ENCODE data around the gene DRC1.
"Not testable (repeated sequence)": the region's sequence is repeated elsewhere in the genome, so short reads cannot be mapped to it uniquely, and the experiment has no call there.

Gene DRC1

GRCh38 chr2:26359886-26360473 is 41.7 kb upstream of the DRC1 start:
- no peaks in the 10 kb centered on the region for H3K9me3 ChIP-seq
- no peaks in the 10 kb centered on the region for H3K27me3 ChIP-seq
- H3K36me3 ChIP-seq = no peaks in the 10 kb centered on the region
- TF ChIP-seq CTCF (IDR thresholded peaks at IDR 0.05) = no peak
- H3K4me3 ChIP-seq (ENCODE audit: low read depth in 1 of 2, low read length in 1 of 2) = no peak overlapping the region
- no peaks in the 10 kb centered on the region for H3K4me1 ChIP-seq (ENCODE audit: control insufficient read depth in 1 of 2, insufficient read depth in 1 of 2, low read depth in 1 of 2, low read length in 1 of 2)
- no peak overlapping the region for H3K27ac ChIP-seq

- Histone ChIP-seq H3K36me3 (peaks cover 10% of the 10 kb centered on the region), H3K4me3 (ENCODE audit: low read depth in 1 of 2, low read length in 1 of 2) (no peak overlapping the region), H3K27me3 (no peaks in the 10 kb centered on the region), H3K27ac (no peak overlapping the region), H3K4me1 (ENCODE audit: control insufficient read depth in 1 of 2, insufficient read depth in 1 of 2, low read depth in 1 of 2, low read length in 1 of 2) (no peaks in the 10 kb centered on the region), H3K9me3 (no peaks in the 10 kb centered on the region)
- TF ChIP-seq CTCF (IDR thresholded peaks at IDR 0.05) = no peak
Measured at GRCh38 chr2:26363323-26363722, 38.4 kb upstream of the DRC1 start.

GRCh38 chr2:26363958-26364357 is 37.8 kb upstream of the DRC1 start:
- H3K4me3 ChIP-seq (ENCODE audit: low read depth in 1 of 2, low read length in 1 of 2) = no peak overlapping the region
- no peak overlapping the region for H3K27ac ChIP-seq
- H3K9me3 ChIP-seq = no peaks in the 10 kb centered on the region
- no peaks in the 10 kb centered on the region for H3K4me1 ChIP-seq (ENCODE audit: control insufficient read depth in 1 of 2, insufficient read depth in 1 of 2, low read depth in 1 of 2, low read length in 1 of 2)
- peaks cover 10% of the 10 kb centered on the region for H3K36me3 ChIP-seq
- no peak for TF ChIP-seq CTCF (IDR thresholded peaks at IDR 0.05)
- no peaks in the 10 kb centered on the region for H3K27me3 ChIP-seq

- peaks cover 10% of the 10 kb centered on the region for H3K36me3 ChIP-seq
- no peak for TF ChIP-seq CTCF (IDR thresholded peaks at IDR 0.05)
Measured at GRCh38 chr2:26364669-26365068, 37.1 kb upstream of the DRC1 start.

GRCh38 chr2:26366957-26367356 is 34.8 kb upstream of the DRC1 start:
- Histone ChIP-seq H3K36me3 (peaks cover 10% of the 10 kb centered on the region), H3K4me1 (ENCODE audit: control insufficient read depth in 1 of 2, insufficient read depth in 1 of 2, low read depth in 1 of 2, low read length in 1 of 2) (no peaks in the 10 kb centered on the region), H3K27ac (no peak overlapping the region), H3K4me3 (ENCODE audit: low read depth in 1 of 2, low read length in 1 of 2) (no peak overlapping the region), H3K27me3 (no peaks in the 10 kb centered on the region), H3K9me3 (no peaks in the 10 kb centered on the region)
- no peak for TF ChIP-seq CTCF (IDR thresholded peaks at IDR 0.05)

More at GRCh38 chr2:26364669-26365068, 37.1 kb upstream of the DRC1 start:
- Histone ChIP-seq H3K4me3 (ENCODE audit: low read depth in 1 of 2, low read length in 1 of 2) (no peak overlapping the region), H3K9me3 (no peaks in the 10 kb centered on the region), H3K27me3 (no peaks in the 10 kb centered on the region), H3K27ac (no peak overlapping the region), H3K4me1 (ENCODE audit: control insufficient read depth in 1 of 2, insufficient read depth in 1 of 2, low read depth in 1 of 2, low read length in 1 of 2) (no peaks in the 10 kb centered on the region)

GRCh38 chr2:26369664-26370063 is 32.1 kb upstream of the DRC1 start:
- H3K36me3 ChIP-seq; H3K27ac ChIP-seq; H3K4me1 ChIP-seq (ENCODE audit: control insufficient read depth in 1 of 2, insufficient read depth in 1 of 2, low read depth in 1 of 2, low read length in 1 of 2); H3K4me3 ChIP-seq (ENCODE audit: low read depth in 1 of 2, low read length in 1 of 2); H3K27me3 ChIP-seq; H3K9me3 ChIP-seq: not testable (repeated sequence)

GRCh38 chr2:26370909-26371308 is 30.8 kb upstream of the DRC1 start:
- not testable (repeated sequence) for H3K36me3 ChIP-seq; H3K4me1 ChIP-seq (ENCODE audit: control insufficient read depth in 1 of 2, insufficient read depth in 1 of 2, low read depth in 1 of 2, low read length in 1 of 2); H3K4me3 ChIP-seq (ENCODE audit: low read depth in 1 of 2, low read length in 1 of 2); H3K27ac ChIP-seq; H3K27me3 ChIP-seq; H3K9me3 ChIP-seq
